GM18868 (cell line): ENCODE results near the gene GARIN5B.
"Not testable (repeated sequence)": the region's sequence is repeated elsewhere in the genome, so short reads cannot be mapped to it uniquely, and the experiment has no call there.

Experiments used
- ATAC-seq: cut with Tn5 transposase; IDR thresholded peaks from one replicate; pipeline ENCODE4 v1.9.1; 2021; ENCODE audit warnings: mild to moderate bottlenecking, moderate library complexity; ENCODE audit not compliant: unreplicated experiment

GARIN5B gene

GRCh38 chr19:55362990-55363716 is at the start of gene GARIN5B:
TSS of gene GARIN5B (minus strand) at chr19:55363260. CDS start at chr19:55363066, 194 bp downstream.
- ATAC-seq = no peak

- ATAC-seq = no peak
Observed at GRCh38 chr19:55410168-55410567, 47.1 kb upstream of the GARIN5B start.

- ATAC-seq = not testable (repeated sequence)
Observed at GRCh38 chr19:55409179-55409578, 46.1 kb upstream of the GARIN5B start.

- ATAC-seq = no peak
Observed at GRCh38 chr19:55408533-55408872, 45.4 kb upstream of the GARIN5B start.

GRCh38 chr19:55407800-55408532 is 44.9 kb upstream of the GARIN5B start:
- ATAC-seq = peak; percentile 76

- ATAC-seq = not testable (repeated sequence)
Observed at GRCh38 chr19:55407550-55407799, 44.4 kb upstream of the GARIN5B start, which contains the start of gene UBE2S. TSS of gene UBE2S (minus strand) at chr19:55407788. CDS start at chr19:55407589, 199 bp downstream.

- peak; percentile 6 for ATAC-seq
Observed at GRCh38 chr19:55406826-55407549, 43.9 kb upstream of the GARIN5B start.

GRCh38 chr19:55406091-55406825 is 43.2 kb upstream of the GARIN5B start:
- no peak for ATAC-seq

- ATAC-seq = no peak
Observed at GRCh38 chr19:55405638-55406037, 42.6 kb upstream of the GARIN5B start.

- no peak for ATAC-seq
Observed at GRCh38 chr19:55402509-55402908, 39.4 kb upstream of the GARIN5B start.

GRCh38 chr19:55401390-55401789 is 38.3 kb upstream of the GARIN5B start:
- ATAC-seq = not testable (repeated sequence)

- ATAC-seq = no peak
Observed at GRCh38 chr19:55400281-55401087, 37.4 kb upstream of the GARIN5B start.

- no peak for ATAC-seq
Observed at GRCh38 chr19:55398200-55398925, 35.3 kb upstream of the GARIN5B start.

GRCh38 chr19:55392820-55393761 is 30.0 kb upstream of the GARIN5B start:
- no peak for ATAC-seq

- no peak for ATAC-seq
Observed at GRCh38 chr19:55391702-55392615, 28.9 kb upstream of the GARIN5B start.

- no peak for ATAC-seq
Observed at GRCh38 chr19:55391191-55391670, 28.2 kb upstream of the GARIN5B start.

GRCh38 chr19:55390461-55390880 is 27.4 kb upstream of the GARIN5B start:
- ATAC-seq = no peak
